Measurements from ENCODE around the gene SELENOP.

DNA sequence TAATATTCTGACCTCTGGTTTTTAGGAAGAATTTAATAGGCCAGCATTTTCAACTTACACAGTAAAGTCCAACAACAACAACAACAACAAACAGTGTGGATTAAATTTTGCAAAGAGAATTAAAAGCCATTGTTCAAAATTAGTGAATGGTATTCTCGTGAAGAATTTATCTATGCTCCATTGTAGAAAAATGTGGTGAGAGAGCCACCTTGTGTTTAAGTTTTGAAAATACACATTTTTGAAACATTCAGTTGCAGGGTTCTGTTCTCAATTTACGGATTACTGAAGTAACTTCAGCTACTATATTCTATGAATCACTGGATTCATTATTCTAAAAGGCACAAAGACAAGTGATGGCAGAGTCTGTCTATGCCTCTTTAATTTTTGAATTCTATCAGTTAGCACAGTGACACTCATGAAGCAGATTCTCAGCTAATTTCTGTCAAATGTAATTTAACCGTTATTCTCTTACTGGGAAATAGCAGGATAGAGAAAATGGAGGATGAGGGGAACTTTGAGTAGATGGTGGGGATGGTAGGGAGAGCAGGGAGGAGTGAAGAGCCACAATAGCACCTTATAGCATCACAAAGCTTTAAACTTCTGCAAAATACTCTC, 44.1 kb downstream of the SELENOP start:
- TF ChIP-seq EZH2phosphoT487 (IDR thresholded peaks at IDR 0.05; ENCODE audit: insufficient read depth, low read depth) (no peak), EZH2 (IDR thresholded peaks at IDR 0.05; ENCODE audit: insufficient read depth, poor library complexity, severe bottlenecking) (no peak)

All from GM23248 (cell line).